HepG2 (cell line): ENCODE data around the gene S100A16. TPM values are rescaled to one million over a fixed set of nuclear protein-coding genes. Genes with fewer than 3 reads are reported as not detected.
A peak's percentile ranks its signal among the peaks of the same experiment; 100 is the strongest.

Source experiments
- ELF3 ChIP-seq: IDR thresholded peaks from 2 replicates; pipeline ENCODE4 v1.6.1; 2016; ENCODE audit warnings: missing genetic modification reagents, missing compliant biosample characterization
- HNF1A ChIP-seq, 2 experiments: sonication (generic) in 1 of 2; formaldehyde crosslinking in 1 of 2; IDR thresholded peaks; 2 replicates each; pipeline versions ENCODE4 v1.4.0 to v1.6.1; 2016 to 2020; ENCODE audit warnings: borderline replicate concordance in 1 of 2, low read depth in 1 of 2, mild to moderate bottlenecking in 1 of 2, missing genetic modification reagents in 1 of 2
- HOXA3 ChIP-seq: sonication (generic); formaldehyde crosslinking; IDR thresholded peaks from 2 replicates; pipeline ENCODE4 v1.5.0; 2020; ENCODE audit warnings: missing genetic modification reagents
- HOXA5 ChIP-seq: sonication (generic); formaldehyde crosslinking; IDR thresholded peaks from 2 replicates; pipeline ENCODE4 v1.4.0; 2020; ENCODE audit warnings: missing genetic modification reagents
- KDM1A ChIP-seq: IDR thresholded peaks from 2 replicates; pipeline ENCODE4 v1.6.1; 2016; ENCODE audit warnings: missing compliant biosample characterization
- MYNN ChIP-seq: sonication (generic); formaldehyde crosslinking; IDR thresholded peaks from 2 replicates; pipeline ENCODE4 v1.4.0; 2020; ENCODE audit warnings: mild to moderate bottlenecking, low read depth, missing genetic modification reagents
- PHF21A ChIP-seq: sonication (generic); formaldehyde crosslinking; IDR thresholded peaks from 2 replicates; pipeline ENCODE4 v1.5.0; 2020; ENCODE audit warnings: mild to moderate bottlenecking, missing genetic modification reagents
- SALL1 ChIP-seq: sonication (generic); formaldehyde crosslinking; IDR thresholded peaks from 2 replicates; pipeline ENCODE4 v1.8.0; 2022; ENCODE audit warnings: mild to moderate bottlenecking, missing genetic modification reagents
- SKI ChIP-seq: fragments of 450-650 bp; IDR thresholded peaks from one replicate; pipeline ENCODE4 v1.6.1; 2018; ENCODE audit warnings: mild to moderate bottlenecking; ENCODE audit not compliant: partially characterized antibody
- XRCC5 ChIP-seq: fragments of 200-400 bp; formaldehyde crosslinking; optimal IDR thresholded peaks from 2 replicates; pipeline ENCODE3; 2017; ENCODE audit warnings: mild to moderate bottlenecking, low read length
- YY1 ChIP-seq: IDR thresholded peaks from 2 replicates; pipeline ENCODE4 v1.6.1; 2011; ENCODE audit warnings: low read length, low read depth, moderate library complexity, mild to moderate bottlenecking; ENCODE audit not compliant: insufficient read depth, insufficient replicate concordance
- ZNF335 ChIP-seq: sonication (generic); formaldehyde crosslinking; IDR thresholded peaks from 2 replicates; pipeline ENCODE4 v1.4.0; 2020; ENCODE audit warnings: missing genetic modification reagents
- ZNF430 ChIP-seq: sonication (generic); formaldehyde crosslinking; IDR thresholded peaks from 2 replicates; pipeline ENCODE4 v1.9.0; 2021; ENCODE audit warnings: mild to moderate bottlenecking, missing genetic modification reagents
- ZNF574 ChIP-seq: sonication (generic); formaldehyde crosslinking; IDR thresholded peaks from 2 replicates; pipeline ENCODE4 v1.4.0; 2020; ENCODE audit warnings: missing genetic modification reagents
- ZNF609 ChIP-seq: sonication (generic); formaldehyde crosslinking; IDR thresholded peaks from 2 replicates; pipeline ENCODE4 v1.4.0; 2020; ENCODE audit warnings: mild to moderate bottlenecking, missing genetic modification reagents, borderline replicate concordance
- ZNF616 ChIP-seq: sonication (generic); formaldehyde crosslinking; IDR thresholded peaks from 2 replicates; pipeline ENCODE4 v1.5.0; 2020; ENCODE audit warnings: low read depth, mild to moderate bottlenecking, missing genetic modification reagents
- ZSCAN9 ChIP-seq: IDR thresholded peaks from 2 replicates; pipeline ENCODE4 v1.6.1; 2016; ENCODE audit warnings: borderline replicate concordance
- polyA plus RNA-seq, 8 experiments: library from polyadenylated mRNA; depleted of rRNA in 3 of 8; stranded (reverse) in 7 of 8; unstranded in 1 of 8; fragments of >200 nt; fragmentation: Illumina TruSeq in 4 of 8; extraction: Trizol in 4 of 8; gene quantifications; 2 replicates each; pipeline versions ENCODE4 v1.2.1 to v1.2.3, GENCODE V29; 2011 to 2016; ENCODE audit warnings: low read depth in 4 of 8, missing spikeins in 1 of 8, mixed read lengths in 1 of 8; ENCODE audit not compliant: insufficient read depth in 1 of 8
- total RNA-seq, 5 experiments: library from RNA; depleted of rRNA; stranded (reverse); fragments of >200 nt; fragmentation: Illumina TruSeq; extraction: Trizol; gene quantifications; 2 replicates each; pipeline ENCODE4 v1.2.3, GENCODE V29; 2016; ENCODE audit warnings: low read depth in 1 of 5

Gene S100A16
- total and polyA plus RNA-seq, 2 of the 13 experiments (the other 11 are each of a cell fraction or from before 2014, with no cell fraction given), result 46.0 to 195 TPM

- TF ChIP-seq ZNF609 (CRISPR knock-in tag) (no peak), ZNF616 (CRISPR knock-in tag) (0 out of 2 replicates have a peak, but pooled peaks have one; percentile 26), SKI (no peak), HNF1A (IDR thresholded peaks at IDR 0.05; ENCODE audit: low read depth) (no peak), HNF1A (CRISPR knock-in tag; IDR thresholded peaks at IDR 0.05; ENCODE audit: borderline replicate concordance) (peak; percentile 32; the same call in 1 of the 2 replicates), PHF21A (CRISPR knock-in tag) (peak; percentile 21; the same call in 1 of the 2 replicates), ZSCAN9 (CRISPR knock-in tag) (0 out of 2 replicates have a peak, but pooled peaks have one; percentile 70), KDM1A (CRISPR knock-in tag) (no peak), YY1 (peak; percentile 87), MYNN (0 out of 2 replicates have a peak, but pooled peaks have one; percentile 81), XRCC5 (peak; percentile 83), ELF3 (CRISPR knock-in tag) (0 out of 2 replicates have a peak, but pooled peaks have one; percentile 48), ZNF574 (peak; percentile 79), ZNF430 (CRISPR knock-in tag) (0 out of 2 replicates have a peak, but pooled peaks have one; percentile 54), SALL1 (peak; percentile 72), HOXA5 (CRISPR knock-in tag) (0 out of 2 replicates have a peak, but pooled peaks have one; percentile 44), HOXA3 (CRISPR knock-in tag) (peak; percentile 66), ZNF335 (CRISPR knock-in tag) (0 out of 2 replicates have a peak, but pooled peaks have one; percentile 23)
Measured at GRCh38 chr1:153658400-153659174, 45.6 kb upstream of the S100A16 start, which contains the start of gene SNAPIN (continued).
